Lower leg skin (tissue), 3 donors: ENCODE measurements around the gene SRL.

Experiments used
- POLR2A ChIP-seq, 2 donors: fragments of 450-650 bp; IDR thresholded peaks; one replicate each; pipeline ENCODE4 v1.6.1; 2016 to 2017; ENCODE audit warnings: antibody characterized with exemption in 2 of 2, mild to moderate bottlenecking in 1 of 2, moderate library complexity in 1 of 2
- TF ChIP-seq, protein P1 (sequence below), 3 donors: fragments of 450-650 bp; IDR thresholded peaks; one replicate each; pipeline ENCODE4 v1.5.1; 2016; ENCODE audit warnings: antibody characterized with exemption in 3 of 3, mild to moderate bottlenecking in 3 of 3, moderate library complexity in 2 of 3

DNA sequence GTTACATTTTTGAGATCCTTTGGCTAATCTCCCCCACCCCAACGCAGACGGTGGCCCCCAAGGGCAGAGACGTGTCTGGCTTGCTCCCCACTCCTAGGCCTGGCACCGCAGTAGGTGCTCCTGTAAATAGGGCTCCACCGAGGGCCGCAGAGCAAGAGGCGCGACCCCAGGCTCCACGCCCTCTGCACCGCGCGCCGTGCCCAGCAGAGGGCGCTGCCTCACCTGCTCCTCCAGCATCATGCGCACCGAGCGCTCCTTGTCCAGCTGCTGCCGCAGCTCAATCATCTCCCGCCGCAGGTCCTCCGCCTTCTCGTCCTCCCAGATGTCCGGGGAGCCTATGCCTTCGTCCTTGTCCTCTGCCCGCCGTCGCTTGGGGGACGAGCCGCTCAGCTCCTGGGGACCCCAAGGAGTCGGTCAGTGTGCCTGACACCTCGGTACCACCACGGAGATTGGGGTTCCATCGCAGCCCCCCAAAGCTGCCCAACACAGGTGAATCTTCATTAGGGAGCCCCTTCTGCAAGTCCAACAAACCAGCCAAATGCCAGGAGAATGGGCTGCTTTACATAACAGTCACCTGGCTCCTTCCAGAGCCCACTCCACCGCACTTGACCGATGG lies 19.8 kb upstream of the SRL start:
- TF ChIP-seq POLR2A (IDR thresholded peaks at IDR 0.05) = no peak
- TF ChIP-seq, protein P1, sequence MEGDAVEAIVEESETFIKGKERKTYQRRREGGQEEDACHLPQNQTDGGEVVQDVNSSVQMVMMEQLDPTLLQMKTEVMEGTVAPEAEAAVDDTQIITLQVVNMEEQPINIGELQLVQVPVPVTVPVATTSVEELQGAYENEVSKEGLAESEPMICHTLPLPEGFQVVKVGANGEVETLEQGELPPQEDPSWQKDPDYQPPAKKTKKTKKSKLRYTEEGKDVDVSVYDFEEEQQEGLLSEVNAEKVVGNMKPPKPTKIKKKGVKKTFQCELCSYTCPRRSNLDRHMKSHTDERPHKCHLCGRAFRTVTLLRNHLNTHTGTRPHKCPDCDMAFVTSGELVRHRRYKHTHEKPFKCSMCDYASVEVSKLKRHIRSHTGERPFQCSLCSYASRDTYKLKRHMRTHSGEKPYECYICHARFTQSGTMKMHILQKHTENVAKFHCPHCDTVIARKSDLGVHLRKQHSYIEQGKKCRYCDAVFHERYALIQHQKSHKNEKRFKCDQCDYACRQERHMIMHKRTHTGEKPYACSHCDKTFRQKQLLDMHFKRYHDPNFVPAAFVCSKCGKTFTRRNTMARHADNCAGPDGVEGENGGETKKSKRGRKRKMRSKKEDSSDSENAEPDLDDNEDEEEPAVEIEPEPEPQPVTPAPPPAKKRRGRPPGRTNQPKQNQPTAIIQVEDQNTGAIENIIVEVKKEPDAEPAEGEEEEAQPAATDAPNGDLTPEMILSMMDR (IDR thresholded peaks at IDR 0.05) = no peak
